NCI-H1694 (cell line): ENCODE data around the gene CEP131.

Experiments used
- DNase-seq: peaks from one replicate; lab custom pipeline; 2025; lab: John Stamatoyannopoulos, UW

The CEP131 gene

GRCh38 chr17:81187120-81187519 is 35.6 kb downstream of the CEP131 start:
- DNase-seq: no peak

- no peak for DNase-seq
Measured at GRCh38 chr17:81186203-81186602, 36.6 kb downstream of the CEP131 start.

GRCh38 chr17:81184555-81184954 is 38.2 kb downstream of the CEP131 start:
- DNase-seq: no peak

- no peak for DNase-seq
Measured at GRCh38 chr17:81183807-81184206, 39.0 kb downstream of the CEP131 start.

GRCh38 chr17:81183316-81183715 is 39.4 kb downstream of the CEP131 start:
- DNase-seq: no peak

- DNase-seq: no peak
Measured at GRCh38 chr17:81182596-81182995, 40.2 kb downstream of the CEP131 start.

GRCh38 chr17:81181811-81182185 is 41.0 kb downstream of the CEP131 start:
- DNase-seq: no peak

- DNase-seq: no peak
Measured at GRCh38 chr17:81180836-81181810, 41.6 kb downstream of the CEP131 start.

GRCh38 chr17:81179861-81180260 is 42.9 kb downstream of the CEP131 start:
- DNase-seq: no peak

- no peak for DNase-seq
Measured at GRCh38 chr17:81179220-81179619, 43.5 kb downstream of the CEP131 start.

GRCh38 chr17:81178136-81179091 is 44.4 kb downstream of the CEP131 start:
- DNase-seq: no peak

GRCh38 chr17:81176666-81177065 is 46.1 kb downstream of the CEP131 start:
- DNase-seq: no peak

- no peak for DNase-seq
Measured at GRCh38 chr17:81173762-81174155, 49.0 kb downstream of the CEP131 start.

- no peak for DNase-seq
Measured at GRCh38 chr17:81173052-81173761, 49.6 kb downstream of the CEP131 start.

GRCh38 chr17:81171941-81172340 is 50.8 kb downstream of the CEP131 start:
- DNase-seq: no peak

GRCh38 chr17:81170727-81171494 is 51.9 kb downstream of the CEP131 start:
- DNase-seq: no peak

GRCh38 chr17:81169870-81170309 is 52.9 kb downstream of the CEP131 start:
- DNase-seq: no peak

- DNase-seq: no peak
Measured at GRCh38 chr17:81167638-81168037, 55.1 kb downstream of the CEP131 start.

GRCh38 chr17:81167194-81167524 is 55.6 kb downstream of the CEP131 start:
- no peak for DNase-seq

- no peak for DNase-seq
Measured at GRCh38 chr17:81166033-81166492, 56.7 kb downstream of the CEP131 start, which contains the start of gene AATK. Gene AATK, minus strand, starts transcription at chr17:81166221. Its CDS starts 229 bp downstream, at chr17:81165992.
